Fibroblast of lung (primary cell): ENCODE results near the gene LPP. TPM values are rescaled to one million over a fixed set of nuclear protein-coding genes. Genes with fewer than 3 reads are reported as not detected.

Experiments
- DNase-seq, 2 donors: peaks; one replicate each; pipeline versions ENCODE4 v3.0.0 to v3.0.0-alpha.2; 2010; ENCODE audit warnings: low read depth in 2 of 2
- H2AFZ ChIP-seq: 2 replicates; pipeline ENCODE4 v1.5.1; 2012; ENCODE audit warnings: low read length, control low read depth, inconsistent platforms
- H3K27ac ChIP-seq: 2 replicates; pipeline ENCODE4 v1.5.1; 2011; ENCODE audit warnings: low read length, control low read depth; ENCODE audit not compliant: insufficient read depth
- H3K27me3 ChIP-seq: 2 replicates; pipeline ENCODE4 v1.5.1; 2011; ENCODE audit warnings: mild to moderate bottlenecking, low read length; ENCODE audit not compliant: control insufficient read depth, insufficient read depth
- H3K36me3 ChIP-seq: 2 replicates; pipeline ENCODE4 v1.5.1; 2011; ENCODE audit warnings: low read length; ENCODE audit not compliant: control insufficient read depth, insufficient read depth
- H3K4me1 ChIP-seq: 2 replicates; pipeline ENCODE4 v1.5.1; 2011; ENCODE audit warnings: low read length; ENCODE audit not compliant: control insufficient read depth, insufficient read depth; ENCODE audit errors: extremely low read depth
- H3K4me2 ChIP-seq: 2 replicates; pipeline ENCODE4 v1.5.1; 2011; ENCODE audit warnings: low read length, control low read depth; ENCODE audit not compliant: insufficient read depth; ENCODE audit errors: extremely low read depth
- H3K4me3 ChIP-seq, 4 experiments: fragments of 200-600 bp in 1 of 4; sonication (generic) in 1 of 4; replicated peaks in 1 of 4; 2 replicates each; pipeline ENCODE4 v1.5.1; 2011 to 2016; ENCODE audit warnings: low read length in 4 of 4, low read depth in 3 of 4, mild to moderate bottlenecking in 3 of 4, control low read depth in 2 of 4, inconsistent platforms in 1 of 4, mixed read lengths in 1 of 4; ENCODE audit not compliant: insufficient read depth in 1 of 4; ENCODE audit errors: control extremely low read depth in 1 of 4
- H3K79me2 ChIP-seq: 2 replicates; pipeline ENCODE4 v1.5.1; 2012; ENCODE audit warnings: mild to moderate bottlenecking, low read length, inconsistent platforms; ENCODE audit not compliant: control insufficient read depth, insufficient read depth
- H3K9ac ChIP-seq: 2 replicates; pipeline ENCODE4 v1.5.1; 2011; ENCODE audit warnings: mild to moderate bottlenecking, low read length, control low read depth; ENCODE audit not compliant: insufficient read depth
- H3K9me3 ChIP-seq: 2 replicates; pipeline ENCODE4 v1.5.1; 2012; ENCODE audit warnings: low read depth, low read length; ENCODE audit not compliant: control insufficient read depth, insufficient read depth
- H4K20me1 ChIP-seq: 2 replicates; pipeline ENCODE4 v1.5.1; 2011; ENCODE audit warnings: low read length; ENCODE audit not compliant: control insufficient read depth, insufficient read depth; ENCODE audit errors: extremely low read depth
- CTCF ChIP-seq, 2 donors: IDR thresholded peaks in 1 of 2; conservative IDR thresholded peaks in 1 of 2; 1 replicate in 1 of 2; 2 replicates in 1 of 2; pipeline ENCODE4 v1.5.1; 2011 to 2012; ENCODE audit warnings: low read length in 2 of 2, control low read depth in 1 of 2, inconsistent platforms in 1 of 2, low read depth in 1 of 2, mild to moderate bottlenecking in 1 of 2
- EZH2 ChIP-seq: IDR thresholded peaks from 2 replicates; pipeline ENCODE4 v1.5.1; 2012; ENCODE audit warnings: low read length, control low read depth, mild to moderate bottlenecking; ENCODE audit errors: missing control alignments
- polyA plus RNA-seq, 2 donors: library from polyadenylated mRNA; depleted of rRNA in 1 of 2; stranded (reverse) in 1 of 2; unstranded in 1 of 2; fragments of >200 nt; gene quantifications; 2 replicates each; pipeline ENCODE4 v1.2.1, GENCODE V29; 2011 to 2012; ENCODE audit warnings: missing spikeins in 1 of 2
- total RNA-seq: library from RNA; depleted of rRNA; stranded (reverse); fragments of >200 nt; gene quantifications from 2 replicates; pipeline ENCODE4 v1.2.1, GENCODE V29; 2014

Gene LPP
- total and polyA plus RNA-seq, 2 donors (not counting 1 experiment from before 2014, with no cell fraction given), result 69.0 to 124 TPM

DNA sequence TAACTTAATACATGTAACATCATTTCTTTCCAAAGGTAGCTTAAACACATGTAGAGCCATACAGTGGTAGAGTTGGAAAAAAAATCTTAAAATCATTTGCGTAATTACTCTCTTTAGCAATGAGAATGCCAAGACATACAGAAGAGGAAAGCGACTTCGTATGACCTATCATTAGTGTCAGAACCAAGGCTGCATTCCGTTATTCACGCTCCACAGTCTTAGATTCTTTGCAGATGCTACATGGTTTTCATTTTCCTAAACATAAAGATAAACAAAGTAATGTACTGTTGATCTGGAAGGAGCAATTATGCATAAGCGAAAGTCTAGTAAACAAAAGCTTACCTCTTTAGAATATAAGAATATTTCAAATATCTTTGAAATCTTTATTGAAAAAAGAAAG is 607.5 kb downstream of the LPP start:
- no peaks in the 10 kb centered on the region for H3K4me1 ChIP-seq
- H3K79me2 ChIP-seq, result no peaks in the 10 kb centered on the region
- no peaks in the 10 kb centered on the region for H3K27me3 ChIP-seq
- H3K36me3 ChIP-seq, result peaks cover 2% of the 10 kb centered on the region
- DNase-seq, result peak in 1 of 2 donors; percentile 43
- H3K4me3 ChIP-seq, result no peak overlapping the region
- no peak overlapping the region for H3K4me2 ChIP-seq
- no peak overlapping the region for H3K27ac ChIP-seq
- TF ChIP-seq EZH2 (no peak), CTCF (conservative IDR thresholded peaks at IDR 0.05 in 1 of 2, IDR thresholded peaks at IDR 0.05 in 1 of 2; ENCODE audit: low read depth in 1 of 2, low read length in 2 of 2) (no peak)
- H4K20me1 ChIP-seq, result no peaks in the 10 kb centered on the region
- no peak overlapping the region for H2AFZ ChIP-seq
- no peak overlapping the region for H3K9ac ChIP-seq
- H3K9me3 ChIP-seq, result no peaks in the 10 kb centered on the region

GRCh38 chr3:188761964-188762363 is 608.0 kb downstream of the LPP start:
- Histone ChIP-seq H4K20me1 (no peaks in the 10 kb centered on the region), H3K9me3 (no peaks in the 10 kb centered on the region), H3K27ac (no peak overlapping the region), H3K9ac (no peak overlapping the region), H3K79me2 (no peaks in the 10 kb centered on the region), H3K4me1 (no peaks in the 10 kb centered on the region), H3K27me3 (no peaks in the 10 kb centered on the region), H3K36me3 (peaks cover 2% of the 10 kb centered on the region), H3K4me3 (no peak overlapping the region), H2AFZ (no peak overlapping the region), H3K4me2 (no peak overlapping the region)
- TF ChIP-seq EZH2 (no peak), CTCF (conservative IDR thresholded peaks at IDR 0.05 in 1 of 2, IDR thresholded peaks at IDR 0.05 in 1 of 2; ENCODE audit: low read depth in 1 of 2, low read length in 2 of 2) (no peak)
- DNase-seq, result no peak

- Histone ChIP-seq H3K4me1 (no peaks in the 10 kb centered on the region), H3K9me3 (no peaks in the 10 kb centered on the region), H3K27ac (no peak overlapping the region), H3K4me2 (no peak overlapping the region), H3K9ac (no peak overlapping the region), H2AFZ (no peak overlapping the region), H3K36me3 (peaks cover 2% of the 10 kb centered on the region), H4K20me1 (no peaks in the 10 kb centered on the region), H3K27me3 (no peaks in the 10 kb centered on the region), H3K79me2 (no peaks in the 10 kb centered on the region), H3K4me3 (no peak overlapping the region)
- TF ChIP-seq CTCF (conservative IDR thresholded peaks at IDR 0.05 in 1 of 2, IDR thresholded peaks at IDR 0.05 in 1 of 2; ENCODE audit: low read depth in 1 of 2, low read length in 2 of 2) (no peak), EZH2 (no peak)
- no peak for DNase-seq
These were observed 610.7 kb downstream of the LPP start for GRCh38 chr3:188764609-188765008.
